Stromal cell of bone marrow (primary cell): ENCODE measurements around the gene ZNF740.
A peak's percentile ranks its signal among the peaks of the same experiment; 100 is the strongest.
"Not testable (repeated sequence)": the region's sequence is repeated elsewhere in the genome, so short reads cannot be mapped to it uniquely, and the experiment has no call there.

Experiments used
- DNase-seq: peaks from one replicate; pipeline ENCODE4 v3.0.0-alpha.2; 2012; ENCODE audit warnings: low read depth

ZNF740 gene

GRCh38 chr12:53180220-53180930 lies at the start of gene ZNF740, which contains the start of gene CSAD:
Gene ZNF740 (plus strand): TSS chr12:53180722. CDS start chr12:53181984, 1,262 bp downstream.
Gene CSAD (minus strand): TSS chr12:53180925. CDS start chr12:53173470, 7,455 bp downstream.
- peak; percentile 96 for DNase-seq

- DNase-seq: no peak
These were observed 48.7 kb upstream of the ZNF740 start for GRCh38 chr12:53131844-53132243.

GRCh38 chr12:53133722-53134121 lies 46.8 kb upstream of the ZNF740 start:
- DNase-seq: no peak

GRCh38 chr12:53143355-53143754 lies 37.2 kb upstream of the ZNF740 start:
- no peak for DNase-seq

GRCh38 chr12:53145383-53146260 lies 34.9 kb upstream of the ZNF740 start:
- peak; percentile 51 for DNase-seq

- DNase-seq: no peak
These were observed 33.3 kb upstream of the ZNF740 start for GRCh38 chr12:53147181-53147580.

GRCh38 chr12:53147653-53148052 lies 32.9 kb upstream of the ZNF740 start:
- no peak for DNase-seq

- DNase-seq: no peak
These were observed 29.5 kb upstream of the ZNF740 start for GRCh38 chr12:53151039-53151438.

- DNase-seq: no peak
These were observed 28.1 kb upstream of the ZNF740 start for GRCh38 chr12:53152390-53152789.

GRCh38 chr12:53159195-53159839 lies 21.2 kb upstream of the ZNF740 start:
- DNase-seq: peak; percentile 52

GRCh38 chr12:53160000-53160399 lies 20.5 kb upstream of the ZNF740 start:
- DNase-seq: no peak

GRCh38 chr12:53160673-53161072 lies 19.8 kb upstream of the ZNF740 start:
- DNase-seq: no peak

GRCh38 chr12:53161119-53161911 lies 19.2 kb upstream of the ZNF740 start:
- no peak for DNase-seq

- DNase-seq: not testable (repeated sequence)
These were observed 17.5 kb upstream of the ZNF740 start for GRCh38 chr12:53163008-53163407.

GRCh38 chr12:53166837-53167236 lies 13.7 kb upstream of the ZNF740 start:
- no peak for DNase-seq

GRCh38 chr12:53169644-53170043 lies 10.9 kb upstream of the ZNF740 start:
- DNase-seq: no peak

GRCh38 chr12:53170215-53170614 lies 10.3 kb upstream of the ZNF740 start:
- DNase-seq: no peak

GRCh38 chr12:53170876-53171724 lies 9.4 kb upstream of the ZNF740 start:
- DNase-seq: no peak

- no peak for DNase-seq
These were observed 8.7 kb upstream of the ZNF740 start for GRCh38 chr12:53171725-53172329.

GRCh38 chr12:53172352-53172751 lies 8.2 kb upstream of the ZNF740 start:
- DNase-seq: no peak
